Stimulated activated CD4-positive, alpha-beta T cell treated with anti-CD3 and anti-CD28 coated beads, Interleukin-2, amount 100 ng/mL, for 24 hours (primary cell): Measurements from ENCODE around the gene SULT1B1.

ENCODE experiments used
- DNase-seq, 2 donors: peaks; one replicate each; pipeline ENCODE4 v3.0.0-alpha.2; 2020

The SULT1B1 gene

DNA sequence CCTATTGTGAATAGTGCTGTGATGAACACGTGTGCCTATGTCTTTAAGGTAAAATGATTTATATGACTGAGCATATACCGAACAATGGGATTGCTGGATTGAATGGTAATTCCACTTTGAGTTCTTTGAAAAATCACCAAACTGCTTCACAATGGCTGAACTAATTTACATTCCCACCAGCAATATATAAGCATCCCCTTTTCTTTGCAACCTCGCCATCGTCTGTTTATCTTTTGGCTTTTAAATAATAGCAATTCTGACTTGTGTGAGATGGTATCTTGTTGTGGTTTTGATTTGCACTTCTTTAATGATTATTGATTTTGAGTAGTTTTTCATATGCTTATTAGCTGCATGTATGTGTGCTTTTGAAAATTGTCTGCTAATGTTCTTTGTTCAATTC, 75.6 kb downstream of the SULT1B1 start:
- no peak for DNase-seq
